ENCODE measurements around the gene RCSD1.

The RCSD1 gene

DNA sequence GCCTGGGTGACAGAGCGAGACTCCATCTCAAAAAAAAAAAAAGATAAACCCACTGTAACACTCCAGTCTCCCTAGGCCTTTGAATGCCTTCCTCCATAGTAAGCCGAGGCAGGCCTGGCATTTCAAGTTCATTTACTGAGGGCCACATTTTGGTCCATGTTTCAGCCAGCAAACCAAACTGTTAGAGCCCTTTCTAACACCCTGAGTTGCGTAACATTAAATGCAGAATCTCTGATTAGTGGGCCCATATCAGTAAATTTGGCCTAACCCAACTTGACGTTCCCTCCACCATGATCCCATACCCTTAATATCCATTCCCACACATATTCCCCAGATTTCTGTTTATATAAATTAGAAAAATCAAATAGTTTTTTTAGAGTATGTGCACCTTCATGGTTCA, 104.2 kb downstream of the RCSD1 start:
- Histone ChIP-seq H3K79me2 (ENCODE audit: insufficient read depth, low read length) (peaks cover 98% of the 10 kb centered on the region), H3K27me3 (ENCODE audit: insufficient read depth, low read length, poor library complexity, severe bottlenecking) (no peaks in the 10 kb centered on the region)
- TF ChIP-seq, protein P1, sequence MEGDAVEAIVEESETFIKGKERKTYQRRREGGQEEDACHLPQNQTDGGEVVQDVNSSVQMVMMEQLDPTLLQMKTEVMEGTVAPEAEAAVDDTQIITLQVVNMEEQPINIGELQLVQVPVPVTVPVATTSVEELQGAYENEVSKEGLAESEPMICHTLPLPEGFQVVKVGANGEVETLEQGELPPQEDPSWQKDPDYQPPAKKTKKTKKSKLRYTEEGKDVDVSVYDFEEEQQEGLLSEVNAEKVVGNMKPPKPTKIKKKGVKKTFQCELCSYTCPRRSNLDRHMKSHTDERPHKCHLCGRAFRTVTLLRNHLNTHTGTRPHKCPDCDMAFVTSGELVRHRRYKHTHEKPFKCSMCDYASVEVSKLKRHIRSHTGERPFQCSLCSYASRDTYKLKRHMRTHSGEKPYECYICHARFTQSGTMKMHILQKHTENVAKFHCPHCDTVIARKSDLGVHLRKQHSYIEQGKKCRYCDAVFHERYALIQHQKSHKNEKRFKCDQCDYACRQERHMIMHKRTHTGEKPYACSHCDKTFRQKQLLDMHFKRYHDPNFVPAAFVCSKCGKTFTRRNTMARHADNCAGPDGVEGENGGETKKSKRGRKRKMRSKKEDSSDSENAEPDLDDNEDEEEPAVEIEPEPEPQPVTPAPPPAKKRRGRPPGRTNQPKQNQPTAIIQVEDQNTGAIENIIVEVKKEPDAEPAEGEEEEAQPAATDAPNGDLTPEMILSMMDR (conservative IDR thresholded peaks at IDR 0.05; ENCODE audit: low read length): no peak
- no peak for TF ChIP-seq EZH2phosphoT487 (IDR thresholded peaks at IDR 0.05; ENCODE audit: borderline replicate concordance)

DNA sequence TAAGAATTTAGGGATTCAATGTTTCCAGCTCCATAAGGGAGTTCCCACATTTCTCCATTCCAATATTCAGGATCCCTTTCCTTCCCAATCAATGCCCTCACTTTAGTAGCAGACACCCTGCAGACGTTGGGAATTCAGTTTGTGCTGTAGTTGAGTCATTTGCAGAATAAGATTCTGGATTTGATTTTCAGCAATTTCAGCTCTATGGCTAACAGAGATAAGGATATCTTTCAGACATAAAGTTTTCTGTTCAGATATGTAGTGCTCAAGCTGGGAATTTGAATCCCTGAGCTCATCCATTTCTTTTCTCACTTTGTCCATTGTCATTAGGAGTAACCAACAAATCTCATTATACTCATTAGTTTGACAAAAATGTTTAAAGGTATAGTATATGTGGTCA, 104.8 kb downstream of the RCSD1 start:
- H3K79me2 ChIP-seq (ENCODE audit: insufficient read depth, low read length): peaks cover 98% of the 10 kb centered on the region

More for the DNA sequence above, 104.2 kb downstream of the RCSD1 start:
- Histone ChIP-seq H4K20me1 (ENCODE audit: insufficient read depth, low read length, poor library complexity, severe bottlenecking) (peaks cover 29% of the 10 kb centered on the region), H3K4me1 (ENCODE audit: insufficient read depth, low read length, poor library complexity, severe bottlenecking) (peaks cover 26% of the 10 kb centered on the region), H3K4me2 (ENCODE audit: low read depth, low read length, poor library complexity, severe bottlenecking) (no peak overlapping the region), H3K9ac (ENCODE audit: low read depth, low read length, poor library complexity, severe bottlenecking) (no peak overlapping the region), H3K9me2 (replicated peaks; ENCODE audit: low read depth, low read length) (no peaks in the 10 kb centered on the region), H3F3A (ENCODE audit: low read depth) (no peaks in the 10 kb centered on the region), H3K4me3 (ENCODE audit: low read length, poor library complexity, severe bottlenecking) (no peak overlapping the region), H2AFZ (ENCODE audit: low read length) (no peak overlapping the region), H3K9me3 (ENCODE audit: insufficient read depth, low read depth, low read length) (peaks cover 7% of the 10 kb centered on the region), H3K36me3 (ENCODE audit: insufficient read depth, low read length) (peaks cover 36% of the 10 kb centered on the region)

DNA sequence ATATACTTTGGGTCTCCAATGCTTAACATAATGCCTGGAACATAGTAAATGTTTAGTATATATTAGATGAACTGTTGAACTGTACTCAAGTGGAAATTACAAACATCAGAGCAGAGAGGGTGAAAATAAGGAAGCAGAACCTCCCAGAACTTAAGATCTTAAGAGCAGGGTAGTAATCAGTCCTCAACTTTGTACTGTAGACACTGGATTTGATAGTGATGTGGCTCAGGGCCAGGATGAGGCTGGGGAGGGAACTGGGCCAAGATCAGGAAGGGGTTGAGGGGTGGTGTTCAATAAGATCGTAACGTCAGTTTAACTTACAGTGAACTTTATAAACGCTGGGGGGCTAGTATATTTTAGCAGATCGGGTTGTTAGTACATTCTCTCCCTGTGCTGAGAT, 107.1 kb downstream of the RCSD1 start:
- Histone ChIP-seq H3K9me3 (ENCODE audit: insufficient read depth, low read depth, low read length) (peaks cover 7% of the 10 kb centered on the region), H3K4me1 (ENCODE audit: insufficient read depth, low read length, poor library complexity, severe bottlenecking) (peaks cover 22% of the 10 kb centered on the region), H3K9me2 (replicated peaks; ENCODE audit: low read depth, low read length) (no peaks in the 10 kb centered on the region), H3K9ac (ENCODE audit: low read depth, low read length, poor library complexity, severe bottlenecking) (no peak overlapping the region), H3K4me2 (ENCODE audit: low read depth, low read length, poor library complexity, severe bottlenecking) (peak overlapping the region; percentile 9), H3K79me2 (ENCODE audit: insufficient read depth, low read length) (peaks cover 98% of the 10 kb centered on the region), H2AFZ (ENCODE audit: low read length) (no peak overlapping the region), H3F3A (ENCODE audit: low read depth) (no peaks in the 10 kb centered on the region), H4K20me1 (ENCODE audit: insufficient read depth, low read length, poor library complexity, severe bottlenecking) (peaks cover 19% of the 10 kb centered on the region), H3K27me3 (ENCODE audit: insufficient read depth, low read length, poor library complexity, severe bottlenecking) (no peaks in the 10 kb centered on the region), H3K4me3 (ENCODE audit: low read length, poor library complexity, severe bottlenecking) (no peak overlapping the region), H3K36me3 (ENCODE audit: insufficient read depth, low read length) (peaks cover 25% of the 10 kb centered on the region)
- TF ChIP-seq EZH2phosphoT487 (IDR thresholded peaks at IDR 0.05; ENCODE audit: borderline replicate concordance): no peak
- TF ChIP-seq, protein P1 (conservative IDR thresholded peaks at IDR 0.05; ENCODE audit: low read length): no peak

More for the DNA sequence above, 104.8 kb downstream of the RCSD1 start:
- peaks cover 36% of the 10 kb centered on the region for H3K36me3 ChIP-seq (ENCODE audit: insufficient read depth, low read length)
- peaks cover 26% of the 10 kb centered on the region for H4K20me1 ChIP-seq (ENCODE audit: insufficient read depth, low read length, poor library complexity, severe bottlenecking)
- no peak overlapping the region for H3K4me3 ChIP-seq (ENCODE audit: low read length, poor library complexity, severe bottlenecking)
- no peak for TF ChIP-seq EZH2phosphoT487 (IDR thresholded peaks at IDR 0.05; ENCODE audit: borderline replicate concordance)
- TF ChIP-seq, protein P1 (conservative IDR thresholded peaks at IDR 0.05; ENCODE audit: low read length): no peak
- H3K9me3 ChIP-seq (ENCODE audit: insufficient read depth, low read depth, low read length): peaks cover 7% of the 10 kb centered on the region
- H3K4me1 ChIP-seq (ENCODE audit: insufficient read depth, low read length, poor library complexity, severe bottlenecking): peaks cover 22% of the 10 kb centered on the region
- H3K27me3 ChIP-seq (ENCODE audit: insufficient read depth, low read length, poor library complexity, severe bottlenecking): no peaks in the 10 kb centered on the region
- no peak overlapping the region for H3K4me2 ChIP-seq (ENCODE audit: low read depth, low read length, poor library complexity, severe bottlenecking)
- no peak overlapping the region for H3K9ac ChIP-seq (ENCODE audit: low read depth, low read length, poor library complexity, severe bottlenecking)
- no peak overlapping the region for H2AFZ ChIP-seq (ENCODE audit: low read length)
- H3K9me2 ChIP-seq (replicated peaks; ENCODE audit: low read depth, low read length): no peaks in the 10 kb centered on the region
- no peaks in the 10 kb centered on the region for H3F3A ChIP-seq (ENCODE audit: low read depth)
